NCI-H1436 treated with DMSO at 0.1 percent for 48 hours (cell line): ENCODE measurements around the gene DPYD.
"Not testable (repeated sequence)": the region's sequence is repeated elsewhere in the genome, so short reads cannot be mapped to it uniquely, and the experiment has no call there.

Source experiments
- DNase-seq: peaks from one replicate; lab custom pipeline; 2025; lab: John Stamatoyannopoulos, UW

Gene DPYD

GRCh38 chr1:97364086-97364485, 556.7 kb downstream of the DPYD start:
- DNase-seq, result no peak

GRCh38 chr1:97356309-97356708, 564.5 kb downstream of the DPYD start:
- DNase-seq, result no peak

GRCh38 chr1:97352936-97353382, 567.9 kb downstream of the DPYD start:
- DNase-seq, result no peak

GRCh38 chr1:97351846-97352245, 569.0 kb downstream of the DPYD start:
- DNase-seq, result no peak

- DNase-seq, result no peak
Observed at GRCh38 chr1:97350662-97351061, 570.2 kb downstream of the DPYD start.

GRCh38 chr1:97350241-97350640, 570.6 kb downstream of the DPYD start:
- DNase-seq, result no peak

GRCh38 chr1:97349794-97350193, 571.0 kb downstream of the DPYD start:
- not testable (repeated sequence) for DNase-seq

- DNase-seq, result no peak
Observed at GRCh38 chr1:97348599-97349265, 572.1 kb downstream of the DPYD start.

- no peak for DNase-seq
Observed at GRCh38 chr1:97340951-97341350, 579.9 kb downstream of the DPYD start.

- no peak for DNase-seq
Observed at GRCh38 chr1:97338347-97338746, 582.5 kb downstream of the DPYD start.

GRCh38 chr1:97337250-97338030, 583.4 kb downstream of the DPYD start:
- no peak for DNase-seq

GRCh38 chr1:97334454-97334853, 586.4 kb downstream of the DPYD start:
- DNase-seq, result no peak

- no peak for DNase-seq
Observed at GRCh38 chr1:97332716-97333115, 588.1 kb downstream of the DPYD start.

- no peak for DNase-seq
Observed at GRCh38 chr1:97331165-97331564, 589.7 kb downstream of the DPYD start.

- no peak for DNase-seq
Observed at GRCh38 chr1:97314685-97315084, 606.1 kb downstream of the DPYD start.

GRCh38 chr1:97308131-97308530, 612.7 kb downstream of the DPYD start:
- DNase-seq, result no peak

GRCh38 chr1:97307568-97307967, 613.3 kb downstream of the DPYD start:
- DNase-seq, result no peak

GRCh38 chr1:97307151-97307550, 613.7 kb downstream of the DPYD start:
- no peak for DNase-seq

- DNase-seq, result no peak
Observed at GRCh38 chr1:97306504-97306903, 614.3 kb downstream of the DPYD start.

- no peak for DNase-seq
Observed at GRCh38 chr1:97304366-97304765, 616.5 kb downstream of the DPYD start.

GRCh38 chr1:97298966-97299365, 621.9 kb downstream of the DPYD start:
- no peak for DNase-seq

- DNase-seq, result no peak
Observed at GRCh38 chr1:97297611-97298010, 623.2 kb downstream of the DPYD start.

GRCh38 chr1:97281962-97282361, 638.9 kb downstream of the DPYD start:
- DNase-seq, result no peak
